K562 (cell line): ENCODE measurements around the gene NAGLU. TPM values are rescaled to one million over a fixed set of nuclear protein-coding genes. Genes with fewer than 3 reads are reported as not detected.
A peak's percentile ranks its signal among the peaks of the same experiment; 100 is the strongest.

ENCODE experiments used
- ATF7 ChIP-seq: fragments of 450-650 bp; IDR thresholded peaks from 2 replicates; pipeline ENCODE4 v1.7.1; 2014; ENCODE audit warnings: mild to moderate bottlenecking, moderate library complexity
- E2F3 ChIP-seq: fragments of 250-450 bp; sonication (Bioruptor Pico); IDR thresholded peaks from 2 replicates; pipeline ENCODE4 v1.4.0; 2020; ENCODE audit warnings: mild to moderate bottlenecking
- ETV6 ChIP-seq, 3 experiments: fragments of 150-350 bp in 1 of 3; sonication (generic) in 1 of 3; formaldehyde crosslinking in 1 of 3; IDR thresholded peaks; 2 replicates each; pipeline versions ENCODE4 v1.6.1 to v1.8.0; 2014 to 2022; ENCODE audit warnings: borderline replicate concordance in 2 of 3, low read depth in 2 of 3, antibody characterized with exemption in 1 of 3, low read length in 1 of 3, mild to moderate bottlenecking in 1 of 3, missing genetic modification reagents in 1 of 3
- MAZ ChIP-seq, 2 experiments: fragments of 450-650 bp in 1 of 2; sonication (generic) in 1 of 2; formaldehyde crosslinking; IDR thresholded peaks in 1 of 2; conservative IDR thresholded peaks in 1 of 2; 2 replicates each; pipeline versions ENCODE4 v1.4.0 to v1.5.0; 2020; ENCODE audit warnings: mild to moderate bottlenecking in 1 of 2, missing genetic modification reagents in 1 of 2
- MYC ChIP-seq, 2 experiments: fragments of 250-450 bp in 1 of 2; sonication (Bioruptor Pico) in 1 of 2; IDR thresholded peaks; 2 replicates each; pipeline versions ENCODE4 v1.5.1 to v1.6.1; 2012 to 2021; ENCODE audit warnings: low read depth in 2 of 2, borderline replicate concordance in 1 of 2, improper control_type of control experiment in 1 of 2, low read length in 1 of 2, mild to moderate bottlenecking in 1 of 2, moderate library complexity in 1 of 2
- NBN ChIP-seq: fragments of 450-650 bp; IDR thresholded peaks from 2 replicates; pipeline ENCODE4 v1.6.1; 2016; ENCODE audit warnings: low read depth, mild to moderate bottlenecking
- NONO ChIP-seq, 2 experiments: fragments of 200-400 bp in 1 of 2; fragments of 450-650 bp in 1 of 2; formaldehyde crosslinking in 1 of 2; IDR thresholded peaks; 2 replicates each; pipeline ENCODE4 v1.6.1; 2017; ENCODE audit warnings: low read depth in 2 of 2, mild to moderate bottlenecking in 2 of 2, moderate library complexity in 2 of 2, low read length in 1 of 2
- PML ChIP-seq: IDR thresholded peaks from 2 replicates; pipeline ENCODE4 v1.6.1; 2012; ENCODE audit warnings: low read length, inconsistent platforms
- POLR2G ChIP-seq: fragments of 200-400 bp; formaldehyde crosslinking; IDR thresholded peaks from 2 replicates; pipeline ENCODE4 v1.6.1; 2017; ENCODE audit warnings: low read depth, mild to moderate bottlenecking, antibody characterized with exemption, low read length, moderate library complexity
- RB1 ChIP-seq: fragments of 450-650 bp; IDR thresholded peaks from 2 replicates; pipeline ENCODE4 v1.6.1; 2017; ENCODE audit warnings: low read depth, mild to moderate bottlenecking
- SIX5 ChIP-seq, 2 experiments: IDR thresholded peaks; 2 replicates each; pipeline ENCODE4 v1.6.1; 2011; ENCODE audit warnings: low read length in 2 of 2, borderline replicate concordance in 1 of 2, low read depth in 1 of 2, mild to moderate bottlenecking in 1 of 2, moderate library complexity in 1 of 2; ENCODE audit not compliant: insufficient read depth in 1 of 2
- SRF ChIP-seq, 2 experiments: fragments of 250-450, 450-650 bp in 1 of 2; sonication (Bioruptor Pico) in 1 of 2; sonication (generic) in 1 of 2; formaldehyde crosslinking; IDR thresholded peaks; 2 replicates each; pipeline versions ENCODE4 v1.5.0 to v1.5.1; 2020 to 2022; ENCODE audit warnings: mild to moderate bottlenecking in 1 of 2, missing genetic modification reagents in 1 of 2
- SRSF9 ChIP-seq: fragments of 200-400 bp; formaldehyde crosslinking; IDR thresholded peaks from 2 replicates; pipeline ENCODE4 v1.6.1; 2017; ENCODE audit warnings: low read depth, low read length, borderline replicate concordance
- VEZF1 ChIP-seq: fragments of 200-800 bp; sonication (Bioruptor generic); IDR thresholded peaks from 2 replicates; pipeline ENCODE4 v1.6.1; 2017; ENCODE audit warnings: missing genetic modification characterization, missing compliant biosample characterization
- ZBTB43 ChIP-seq: sonication (generic); formaldehyde crosslinking; IDR thresholded peaks from 2 replicates; pipeline ENCODE4 v1.8.0; 2023; ENCODE audit warnings: mild to moderate bottlenecking, missing genetic modification reagents
- polyA plus RNA-seq, 8 experiments: library from polyadenylated mRNA; depleted of rRNA in 4 of 8; stranded (reverse) in 5 of 8; unstranded in 3 of 8; fragments of >200 nt; fragmentation: Nextera tagmentation in 2 of 8; fragmentation: Illumina TruSeq in 1 of 8; extraction: Ambion mirVana in 2 of 8; extraction: Trizol in 1 of 8; gene quantifications; 2 replicates each; pipeline versions ENCODE4 v1.2.1 to v1.2.3, GENCODE V29; 2011 to 2014; ENCODE audit warnings: inconsistent platforms in 1 of 8, missing spikeins in 1 of 8
- total RNA-seq, 7 experiments: library from RNA; depleted of rRNA in 6 of 7; stranded (reverse); fragments of >200 nt in 6 of 7; fragmentation: Illumina TruSeq in 2 of 7; extraction: Trizol in 2 of 7; gene quantifications; 2 replicates each; pipeline versions ENCODE4 v1.2.1 to v1.2.3, GENCODE V29; 2011 to 2021; ENCODE audit warnings: low replicate concordance in 1 of 7
- TF ChIP-seq, protein P1 (sequence below): sonication (generic); formaldehyde crosslinking; IDR thresholded peaks from 2 replicates; pipeline ENCODE4 v1.8.1; 2023; ENCODE audit warnings: mild to moderate bottlenecking, missing genetic modification reagents
- TF ChIP-seq, protein P2 (sequence below): fragments of 450-650 bp; IDR thresholded peaks from 2 replicates; pipeline ENCODE4 v1.6.1; 2016; ENCODE audit warnings: antibody characterized with exemption
- TF ChIP-seq, protein P3 (sequence below): conservative IDR thresholded peaks from 2 replicates; pipeline ENCODE4 v1.6.1; 2011; ENCODE audit warnings: low read depth, mild to moderate bottlenecking, low read length; ENCODE audit not compliant: control insufficient read depth

NAGLU gene
- total and polyA plus RNA-seq, 9 of the 15 experiments (the other 6 are each of a cell fraction or from before 2014, with no cell fraction given) = 0.04 to 21.5 (median 8.5) TPM

GRCh38 chr17:42517516-42517915 lies 18.5 kb upstream of the NAGLU start (continued):
- TF ChIP-seq E2F3 (CRISPR knock-in tag) (no peak), MAZ (CRISPR knock-in tag; conservative IDR thresholded peaks at IDR 0.05 in 1 of 2, IDR thresholded peaks at IDR 0.05 in 1 of 2) (peak in 1 of 2 experiments; percentile 81; a peak in 2 of 4 replicates), ETV6 (IDR thresholded peaks at IDR 0.05; ENCODE audit: borderline replicate concordance in 1 of 2, low read depth in 2 of 2, low read length in 1 of 2) (0 out of 4 replicates have a peak, but pooled peaks of 1 of the 2 experiments have one; percentile 0), ETV6 (CRISPR knock-in tag; IDR thresholded peaks at IDR 0.05; ENCODE audit: borderline replicate concordance) (no peak), PML (peak; percentile 52; the same call in 1 of the 2 replicates), SIX5 (IDR thresholded peaks at IDR 0.05; ENCODE audit: borderline replicate concordance in 1 of 2, insufficient read depth in 1 of 2, low read depth in 1 of 2, low read length in 2 of 2) (no peak), NBN (0 out of 2 replicates have a peak, but pooled peaks have one; percentile 28), NONO (IDR thresholded peaks at IDR 0.05; ENCODE audit: low read depth in 2 of 2, low read length in 1 of 2) (no peak), MYC (IDR thresholded peaks at IDR 0.05; ENCODE audit: low read depth, low read length) (0 out of 2 replicates have a peak, but pooled peaks have one; percentile 26), MYC (CRISPR knock-in tag; IDR thresholded peaks at IDR 0.05; ENCODE audit: borderline replicate concordance, low read depth) (no peak), ZBTB43 (CRISPR knock-in tag) (no peak), SRF (CRISPR knock-in tag; IDR thresholded peaks at IDR 0.05) (peak in 1 of 2 experiments; percentile 32; a peak in 1 of 4 replicates), ATF7 (peak; percentile 53; the same call in 1 of the 2 replicates), VEZF1 (CRISPR knock-in tag) (peak; percentile 49; the same call in 1 of the 2 replicates), POLR2G (peak; percentile 46), SRSF9 (no peak), RB1 (peak; percentile 63; the same call in 1 of the 2 replicates)
- TF ChIP-seq, protein P1, sequence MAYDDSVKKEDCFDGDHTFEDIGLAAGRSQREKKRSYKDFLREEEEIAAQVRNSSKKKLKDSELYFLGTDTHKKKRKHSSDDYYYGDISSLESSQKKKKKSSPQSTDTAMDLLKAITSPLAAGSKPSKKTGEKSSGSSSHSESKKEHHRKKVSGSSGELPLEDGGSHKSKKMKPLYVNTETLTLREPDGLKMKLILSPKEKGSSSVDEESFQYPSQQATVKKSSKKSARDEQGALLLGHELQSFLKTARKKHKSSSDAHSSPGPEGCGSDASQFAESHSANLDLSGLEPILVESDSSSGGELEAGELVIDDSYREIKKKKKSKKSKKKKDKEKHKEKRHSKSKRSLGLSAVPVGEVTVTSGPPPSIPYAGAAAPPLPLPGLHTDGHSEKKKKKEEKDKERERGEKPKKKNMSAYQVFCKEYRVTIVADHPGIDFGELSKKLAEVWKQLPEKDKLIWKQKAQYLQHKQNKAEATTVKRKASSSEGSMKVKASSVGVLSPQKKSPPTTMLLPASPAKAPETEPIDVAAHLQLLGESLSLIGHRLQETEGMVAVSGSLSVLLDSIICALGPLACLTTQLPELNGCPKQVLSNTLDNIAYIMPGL (CRISPR knock-in tag) = peak; percentile 44; the same call in 1 of the 2 replicates
- TF ChIP-seq, protein P2, sequence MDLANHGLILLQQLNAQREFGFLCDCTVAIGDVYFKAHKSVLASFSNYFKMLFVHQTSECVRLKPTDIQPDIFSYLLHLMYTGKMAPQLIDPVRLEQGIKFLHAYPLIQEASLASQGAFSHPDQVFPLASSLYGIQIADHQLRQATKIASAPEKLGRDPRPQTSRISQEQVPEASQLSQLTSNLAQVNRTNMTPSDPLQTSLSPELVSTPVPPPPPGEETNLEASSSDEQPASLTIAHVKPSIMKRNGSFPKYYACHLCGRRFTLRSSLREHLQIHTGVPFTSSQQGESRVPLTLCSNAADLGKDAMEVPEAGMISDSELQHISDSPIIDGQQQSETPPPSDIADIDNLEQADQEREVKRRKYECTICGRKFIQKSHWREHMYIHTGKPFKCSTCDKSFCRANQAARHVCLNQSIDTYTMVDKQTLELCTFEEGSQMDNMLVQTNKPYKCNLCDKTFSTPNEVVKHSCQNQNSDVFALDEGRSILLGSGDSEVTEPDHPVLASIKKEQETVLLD = peak; percentile 48; the same call in 1 of the 2 replicates
- TF ChIP-seq, protein P3, sequence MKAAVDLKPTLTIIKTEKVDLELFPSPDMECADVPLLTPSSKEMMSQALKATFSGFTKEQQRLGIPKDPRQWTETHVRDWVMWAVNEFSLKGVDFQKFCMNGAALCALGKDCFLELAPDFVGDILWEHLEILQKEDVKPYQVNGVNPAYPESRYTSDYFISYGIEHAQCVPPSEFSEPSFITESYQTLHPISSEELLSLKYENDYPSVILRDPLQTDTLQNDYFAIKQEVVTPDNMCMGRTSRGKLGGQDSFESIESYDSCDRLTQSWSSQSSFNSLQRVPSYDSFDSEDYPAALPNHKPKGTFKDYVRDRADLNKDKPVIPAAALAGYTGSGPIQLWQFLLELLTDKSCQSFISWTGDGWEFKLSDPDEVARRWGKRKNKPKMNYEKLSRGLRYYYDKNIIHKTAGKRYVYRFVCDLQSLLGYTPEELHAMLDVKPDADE = 0 out of 2 replicates have a peak, but pooled peaks have one; percentile 33
